DOHH2 (cell line): ENCODE results near the gene HNRNPLL.

ENCODE experiments used
- H3F3A ChIP-seq: fragments of 200-600 bp; sonication (generic), shearing (Covaris generic); 2 replicates; pipeline ENCODE4 v1.6.0; 2016; ENCODE audit warnings: antibody characterized with exemption, mild to moderate bottlenecking; ENCODE audit not compliant: control insufficient read depth, insufficient read depth
- H3K27ac ChIP-seq: fragments of 200-600 bp; sonication (generic); 2 replicates; pipeline ENCODE4 v1.5.1; 2014; ENCODE audit warnings: low read depth, mild to moderate bottlenecking, low read length, moderate library complexity
- H3K27me3 ChIP-seq: fragments of 200-600 bp; sonication (generic); 2 replicates; pipeline ENCODE4 v1.6.1; 2014; ENCODE audit warnings: mild to moderate bottlenecking, low read length, mixed read lengths; ENCODE audit not compliant: control insufficient read depth
- H3K36me3 ChIP-seq: fragments of 200-600 bp; sonication (generic); 2 replicates; pipeline ENCODE4 v1.6.1; 2014; ENCODE audit warnings: mild to moderate bottlenecking, low read length, moderate library complexity, mixed read lengths; ENCODE audit not compliant: control insufficient read depth
- H3K4me1 ChIP-seq: fragments of 200-600 bp; sonication (generic); 2 replicates; pipeline ENCODE4 v1.6.1; 2014; ENCODE audit warnings: mild to moderate bottlenecking, low read length, mixed read lengths; ENCODE audit not compliant: control insufficient read depth
- H3K4me2 ChIP-seq: fragments of 200-600 bp; sonication (generic); 2 replicates; pipeline ENCODE4 v1.6.0; 2014; ENCODE audit warnings: mild to moderate bottlenecking, low read length, moderate library complexity
- H3K4me3 ChIP-seq: fragments of 200-600 bp; sonication (generic); 2 replicates; pipeline ENCODE4 v1.5.1; 2014; ENCODE audit warnings: mild to moderate bottlenecking, low read length, mixed read lengths
- H3K79me2 ChIP-seq: fragments of 200-600 bp; sonication (generic); 2 replicates; pipeline ENCODE4 v1.6.1; 2014; ENCODE audit warnings: mild to moderate bottlenecking, low read length, mixed read lengths; ENCODE audit not compliant: control insufficient read depth
- H3K9me2 ChIP-seq: fragments of 200-600 bp; sonication (generic); replicated peaks from 2 replicates; pipeline ENCODE4 v1.6.1; 2014; ENCODE audit warnings: mild to moderate bottlenecking, low read length, mixed read lengths; ENCODE audit not compliant: control insufficient read depth
- H3K9me3 ChIP-seq: fragments of 200-600 bp; sonication (generic); 2 replicates; pipeline ENCODE4 v1.6.1; 2014; ENCODE audit warnings: antibody characterized with exemption, low read length, mixed read lengths; ENCODE audit not compliant: control insufficient read depth, insufficient read depth
- H4K20me1 ChIP-seq: fragments of 200-600 bp; sonication (generic); 2 replicates; pipeline ENCODE4 v1.6.0; 2014; ENCODE audit warnings: low read depth, mild to moderate bottlenecking, antibody characterized with exemption, low read length, moderate library complexity; ENCODE audit not compliant: control insufficient read depth, insufficient read depth
- CTCF ChIP-seq: fragments of 200-600 bp; sonication (generic); IDR thresholded peaks from one replicate; pipeline ENCODE4 v1.5.1; 2014; ENCODE audit warnings: antibody characterized with exemption, mild to moderate bottlenecking, low read depth, low read length; ENCODE audit not compliant: poor library complexity, severe bottlenecking
- EZH2phosphoT487 ChIP-seq: fragments of 200-600 bp; sonication (generic); IDR thresholded peaks from 2 replicates; pipeline ENCODE4 v1.6.1; 2017; ENCODE audit warnings: borderline replicate concordance, mild to moderate bottlenecking, antibody characterized with exemption, low read length, moderate library complexity, mixed read lengths

Gene HNRNPLL

DNA sequence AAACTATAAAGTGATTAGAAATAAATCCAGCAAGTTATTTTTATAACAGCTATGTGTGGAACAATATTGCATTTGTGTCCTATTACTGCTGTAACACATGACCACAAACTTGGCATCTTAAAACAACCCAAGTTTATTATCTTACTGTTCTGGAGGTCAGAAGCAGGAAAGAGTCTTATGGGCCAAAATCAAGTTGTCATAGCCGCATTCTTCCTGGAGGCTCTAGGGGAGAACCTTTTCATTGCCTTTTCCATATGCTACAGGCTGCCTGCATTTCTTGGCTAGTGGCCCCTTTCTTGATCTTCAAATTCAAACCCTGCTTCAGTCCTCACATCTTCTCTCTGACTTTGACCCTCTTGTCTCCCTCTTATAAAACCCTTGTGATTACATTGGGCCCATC, 27.0 kb upstream of the HNRNPLL start:
- Histone ChIP-seq H3K4me2 (no peak overlapping the region), H3K27me3 (peaks cover 45% of the 10 kb centered on the region), H4K20me1 (no peaks in the 10 kb centered on the region), H3K79me2 (no peaks in the 10 kb centered on the region), H3K9me2 (no peaks in the 10 kb centered on the region), H3K27ac (no peak overlapping the region), H3K36me3 (no peaks in the 10 kb centered on the region), H3K4me1 (peaks cover 9% of the 10 kb centered on the region), H3K4me3 (no peak overlapping the region), H3K9me3 (no peaks in the 10 kb centered on the region), H3F3A (no peaks in the 10 kb centered on the region)
- TF ChIP-seq CTCF, result no peak

DNA sequence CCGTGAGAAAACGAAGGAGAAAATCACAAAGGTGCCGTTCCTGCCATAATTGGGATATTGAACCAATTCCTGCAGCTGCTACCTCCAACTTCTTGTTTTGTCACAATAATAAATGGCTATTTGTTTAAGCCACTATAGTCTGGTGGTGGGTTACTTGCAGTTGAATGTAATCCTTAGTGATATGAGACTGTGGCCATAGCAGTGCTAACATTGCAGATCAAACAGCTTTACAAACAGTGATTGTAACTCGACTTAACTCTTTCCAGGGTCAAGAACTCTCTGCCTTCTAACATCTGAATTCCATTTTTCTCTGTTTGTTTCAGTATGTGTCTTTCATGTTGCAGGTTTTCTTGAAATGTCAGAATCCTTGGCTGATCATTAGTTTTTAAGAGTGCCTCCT, 24.7 kb upstream of the HNRNPLL start:
- H3K4me2 ChIP-seq, result no peak overlapping the region
- H4K20me1 ChIP-seq, result no peaks in the 10 kb centered on the region

DNA sequence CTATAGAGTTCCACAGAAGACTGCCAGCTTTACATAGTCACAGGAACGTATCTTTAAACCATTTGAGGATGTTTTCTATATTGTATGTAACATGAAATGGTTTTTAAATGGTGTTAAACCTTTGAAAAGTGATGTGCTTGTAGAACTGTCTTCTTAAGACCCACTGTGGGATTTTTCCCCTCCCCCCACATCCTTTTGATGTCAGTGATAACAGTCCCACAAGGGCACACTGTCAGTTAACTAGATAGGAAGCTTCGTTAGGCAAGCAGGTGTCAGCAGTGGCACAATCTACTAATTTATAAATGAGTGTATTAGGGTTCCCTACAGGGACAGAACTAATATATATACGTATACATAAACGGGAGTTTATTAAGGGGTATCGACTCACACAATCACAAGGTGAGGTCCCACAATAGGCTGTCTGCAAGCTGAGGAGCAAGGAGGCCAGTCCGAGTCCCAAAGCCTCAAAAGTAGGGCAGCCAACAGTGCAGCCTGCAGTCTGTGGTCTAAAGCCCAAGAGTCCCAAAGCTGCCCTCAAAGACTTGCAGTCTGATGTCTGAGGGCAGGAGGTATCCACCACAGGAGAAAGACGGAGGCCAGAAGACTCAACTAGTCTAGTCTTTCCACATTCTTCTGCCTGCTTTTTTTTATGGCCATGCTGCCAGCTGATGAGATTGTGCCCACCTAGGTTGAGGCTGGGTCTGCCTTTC, 23.8 kb upstream of the HNRNPLL start:
- Histone ChIP-seq H3F3A (peaks cover 6% of the 10 kb centered on the region; the same call in 1 of the 2 replicates), H3K36me3 (no peaks in the 10 kb centered on the region), H3K27me3 (peaks cover 47% of the 10 kb centered on the region), H3K4me1 (peaks cover 15% of the 10 kb centered on the region), H3K9me3 (no peaks in the 10 kb centered on the region), H3K79me2 (no peaks in the 10 kb centered on the region), H3K4me3 (no peak overlapping the region), H3K27ac (no peak overlapping the region), H3K4me2 (no peak overlapping the region), H3K9me2 (no peaks in the 10 kb centered on the region), H4K20me1 (no peaks in the 10 kb centered on the region)
- TF ChIP-seq CTCF (no peak), EZH2phosphoT487 (no peak)

More for the DNA sequence above, 24.7 kb upstream of the HNRNPLL start:
- Histone ChIP-seq H3K27ac (no peak overlapping the region), H3K27me3 (peaks cover 47% of the 10 kb centered on the region), H3K79me2 (no peaks in the 10 kb centered on the region), H3K9me2 (no peaks in the 10 kb centered on the region), H3F3A (peaks cover 2% of the 10 kb centered on the region; the same call in 1 of the 2 replicates), H3K4me1 (peaks cover 7% of the 10 kb centered on the region), H3K9me3 (no peaks in the 10 kb centered on the region), H3K36me3 (no peaks in the 10 kb centered on the region), H3K4me3 (no peak overlapping the region)
- TF ChIP-seq CTCF (no peak), EZH2phosphoT487 (no peak)
